HG03039 (cell line): ENCODE results near the gene MEIOC.
"Not testable (repeated sequence)": the region's sequence is repeated elsewhere in the genome, so short reads cannot be mapped to it uniquely, and the experiment has no call there.

Experiments
- ATAC-seq: cut with Tn5 transposase; IDR thresholded peaks from one replicate; pipeline ENCODE4 v1.9.1; 2021; ENCODE audit warnings: mild to moderate bottlenecking, moderate library complexity; ENCODE audit not compliant: unreplicated experiment

MEIOC gene

DNA sequence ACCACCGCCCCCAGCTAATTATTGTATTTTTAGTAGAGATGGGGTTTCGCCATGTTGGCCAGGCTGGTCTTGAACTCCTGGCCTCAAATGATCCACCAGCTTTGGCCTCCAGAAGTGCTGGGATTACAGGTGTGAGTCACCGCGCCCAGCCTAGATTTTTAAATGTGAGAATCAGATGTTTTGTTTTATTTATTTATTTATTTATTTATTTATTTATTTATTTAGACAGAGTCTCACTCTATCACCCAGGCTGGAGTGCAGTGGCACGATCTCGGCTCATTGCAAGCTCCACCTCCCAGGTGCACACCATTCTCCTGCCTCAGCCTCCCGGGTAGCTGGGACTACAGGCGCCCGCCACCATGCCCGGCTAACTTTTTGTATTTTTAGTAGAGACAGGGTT is 44.0 kb downstream of the MEIOC start:
- ATAC-seq = not testable (repeated sequence)

DNA sequence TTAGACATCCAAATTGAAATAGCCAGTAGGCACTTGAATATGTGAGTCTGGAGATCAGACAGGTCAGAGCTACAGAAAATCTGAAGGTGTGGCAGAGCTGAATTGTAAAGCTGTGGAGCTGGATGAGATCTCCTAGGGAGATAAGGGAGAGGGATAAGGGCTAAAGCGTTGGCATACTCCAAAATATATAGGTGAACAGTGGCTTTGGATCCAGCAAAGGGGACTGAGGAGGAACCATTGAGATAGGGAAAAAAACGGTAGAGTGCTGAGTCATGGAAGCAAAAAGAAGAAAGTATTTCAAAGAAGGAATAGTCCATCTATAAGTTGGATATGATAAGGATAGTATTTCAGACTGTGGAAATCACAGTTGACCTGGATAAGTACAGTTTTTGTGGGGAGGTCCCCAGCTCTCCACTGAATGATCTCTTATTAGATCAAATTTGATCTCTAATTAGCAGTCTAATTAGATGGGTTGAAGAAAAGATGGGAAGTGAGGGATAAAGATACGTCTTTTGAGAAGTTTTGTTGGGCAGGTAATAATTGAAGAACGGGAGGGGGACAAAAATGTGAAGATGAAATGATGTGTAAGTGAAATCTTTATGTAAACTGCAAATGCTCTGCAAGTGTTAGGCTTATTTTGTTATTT is 51.6 kb downstream of the MEIOC start:
- ATAC-seq = no peak

DNA sequence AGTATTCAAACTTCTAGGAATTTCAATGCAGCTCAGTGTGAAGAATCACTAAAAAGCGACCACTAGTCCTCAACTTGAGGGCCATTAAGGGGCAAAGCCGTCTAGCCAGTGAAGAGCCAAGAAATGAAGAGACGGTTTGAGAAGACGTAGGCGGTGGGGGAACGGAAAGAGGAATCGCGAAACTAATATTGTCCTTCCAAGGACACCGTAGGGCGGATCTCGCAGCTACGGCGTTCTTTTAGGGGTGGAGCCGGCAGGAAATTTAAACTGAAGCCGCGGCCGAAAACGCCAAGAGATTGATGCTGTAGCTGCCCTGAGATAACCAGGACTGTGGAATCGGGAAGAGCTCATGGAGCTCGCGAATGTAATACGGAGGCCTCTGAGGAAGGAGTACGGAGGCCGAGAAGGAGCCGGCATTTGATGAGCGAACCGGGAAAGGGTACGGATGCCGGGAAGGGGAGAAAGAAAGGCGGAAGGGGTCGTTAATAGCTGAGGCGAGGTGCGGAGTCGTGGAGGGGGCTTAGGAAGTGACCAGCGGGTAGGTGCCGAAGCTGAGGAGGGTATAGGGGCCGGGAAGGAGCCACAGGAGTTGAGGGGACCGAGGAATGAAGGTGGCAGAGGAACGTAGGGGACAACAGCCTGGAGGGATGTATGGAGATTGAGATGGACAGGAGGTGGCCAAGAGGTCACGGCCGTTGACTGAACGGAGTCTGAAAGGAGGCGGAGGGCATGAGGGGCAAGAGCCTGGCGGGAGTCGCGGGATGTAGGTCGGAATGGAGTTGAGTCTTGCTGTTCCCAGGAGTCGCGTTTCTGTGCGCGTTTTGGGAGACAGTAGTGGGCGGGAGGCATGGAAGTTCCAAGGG is 52.4 kb downstream of the MEIOC start, which contains the start of gene DBF4B:
Gene DBF4B (plus strand): TSS at position 265 of the 863 bp plus-strand sequence. CDS start 156 bp downstream, at position 421.
- ATAC-seq = no peak

DNA sequence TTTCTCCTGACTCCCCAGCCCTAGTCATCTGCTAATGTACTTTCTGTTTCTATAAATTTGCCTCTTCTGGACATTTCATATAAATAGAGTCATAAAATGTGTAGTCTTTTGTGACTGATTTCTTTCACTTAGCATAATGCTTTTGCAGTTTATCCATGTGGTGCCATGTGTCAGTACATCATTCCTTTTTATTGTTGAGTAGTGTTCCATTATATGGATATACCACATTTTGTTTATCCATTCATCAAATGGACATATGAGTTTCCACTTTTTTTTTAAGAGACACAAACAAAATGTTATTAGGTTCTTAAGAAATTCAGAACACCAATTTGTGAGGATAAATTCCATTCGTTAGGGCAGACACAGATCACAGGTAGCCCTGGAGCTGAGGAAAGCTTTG is 63.2 kb downstream of the MEIOC start:
- no peak for ATAC-seq

DNA sequence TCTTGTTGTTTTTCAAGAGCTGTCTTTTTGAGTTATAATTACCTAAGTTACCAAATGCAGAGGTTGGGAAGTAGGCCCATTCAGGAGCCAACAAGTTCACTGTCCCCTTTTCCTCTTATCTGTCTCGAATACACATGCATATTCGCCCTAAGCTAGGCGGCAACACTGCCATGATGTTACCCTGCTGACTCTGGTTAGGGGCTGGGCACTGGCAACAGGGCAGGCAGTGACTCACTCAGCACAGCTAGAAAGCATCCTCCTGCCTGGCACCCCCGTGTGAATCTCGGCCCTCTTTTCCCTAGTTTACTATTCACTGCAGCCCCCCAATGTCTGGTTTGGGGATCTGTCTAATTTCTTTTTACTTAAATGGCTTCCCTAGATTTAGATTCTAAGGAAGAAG is 66.0 kb downstream of the MEIOC start:
- ATAC-seq = no peak
